Suprapubic skin (tissue), 4 donors: ENCODE measurements around the gene PRPF40B. TPM values are rescaled to one million over a fixed set of nuclear protein-coding genes. Genes with fewer than 3 reads are reported as not detected.

ENCODE experiments used
- DNase-seq, 2 donors: peaks; one replicate each; pipeline ENCODE4 v3.0.0-alpha.2; 2019; ENCODE audit warnings: low spot score in 2 of 2
- H3K27ac ChIP-seq: fragments of 200-600 bp; sonication (generic); one replicate; pipeline ENCODE4 v1.5.1; 2019
- H3K27me3 ChIP-seq: fragments of 200-600 bp; sonication (generic); one replicate; pipeline ENCODE4 v1.5.1; 2019
- H3K36me3 ChIP-seq: fragments of 200-600 bp; sonication (generic); one replicate; pipeline ENCODE4 v1.5.1; 2019
- H3K4me1 ChIP-seq: fragments of 200-600 bp; sonication (generic); one replicate; pipeline ENCODE4 v1.5.1; 2019
- H3K4me3 ChIP-seq: fragments of 200-600 bp; sonication (generic); one replicate; pipeline ENCODE4 v1.5.1; 2019; ENCODE audit warnings: mild to moderate bottlenecking
- H3K9me3 ChIP-seq: fragments of 200-600 bp; sonication (generic); one replicate; pipeline ENCODE4 v1.5.1; 2019
- EP300 ChIP-seq: sonication (generic); formaldehyde crosslinking; IDR thresholded peaks from one replicate; pipeline ENCODE4 v1.6.1; 2017; ENCODE audit warnings: antibody characterized with exemption
- POLR2A ChIP-seq, 2 donors: fragments of 450-650 bp; IDR thresholded peaks; one replicate each; pipeline ENCODE4 v1.6.1; 2017; ENCODE audit warnings: antibody characterized with exemption in 2 of 2, mild to moderate bottlenecking in 2 of 2, moderate library complexity in 2 of 2
- POLR2AphosphoS5 ChIP-seq, 3 donors: sonication (generic); formaldehyde crosslinking; IDR thresholded peaks; one replicate each; pipeline ENCODE4 v1.6.1; 2017; ENCODE audit warnings: antibody characterized with exemption in 3 of 3
- WGBS: methylation state at CpG from one replicate; pipeline ENCODE4 v1.1.5; 2018; 5-methylcytosine and 5-hydroxymethylcytosine counted together
- total RNA-seq, 4 donors: library from RNA; depleted of rRNA; stranded (reverse); fragments of >200 nt; gene quantifications; one replicate each; pipeline ENCODE4 v1.1.0, GENCODE V29; 2016
- TF ChIP-seq, protein P1 (sequence below), 2 donors: fragments of 200-600 bp in 1 of 2; fragments of 450-650 bp in 1 of 2; sonication (generic) in 1 of 2; IDR thresholded peaks; one replicate each; pipeline ENCODE4 v1.5.1; 2016 to 2019; ENCODE audit warnings: antibody characterized with exemption in 2 of 2, mild to moderate bottlenecking in 1 of 2, moderate library complexity in 1 of 2

Gene PRPF40B
- total RNA-seq, 4 donors from 2014 or later: 10.1 to 38.9 (median 15.4) TPM

DNA sequence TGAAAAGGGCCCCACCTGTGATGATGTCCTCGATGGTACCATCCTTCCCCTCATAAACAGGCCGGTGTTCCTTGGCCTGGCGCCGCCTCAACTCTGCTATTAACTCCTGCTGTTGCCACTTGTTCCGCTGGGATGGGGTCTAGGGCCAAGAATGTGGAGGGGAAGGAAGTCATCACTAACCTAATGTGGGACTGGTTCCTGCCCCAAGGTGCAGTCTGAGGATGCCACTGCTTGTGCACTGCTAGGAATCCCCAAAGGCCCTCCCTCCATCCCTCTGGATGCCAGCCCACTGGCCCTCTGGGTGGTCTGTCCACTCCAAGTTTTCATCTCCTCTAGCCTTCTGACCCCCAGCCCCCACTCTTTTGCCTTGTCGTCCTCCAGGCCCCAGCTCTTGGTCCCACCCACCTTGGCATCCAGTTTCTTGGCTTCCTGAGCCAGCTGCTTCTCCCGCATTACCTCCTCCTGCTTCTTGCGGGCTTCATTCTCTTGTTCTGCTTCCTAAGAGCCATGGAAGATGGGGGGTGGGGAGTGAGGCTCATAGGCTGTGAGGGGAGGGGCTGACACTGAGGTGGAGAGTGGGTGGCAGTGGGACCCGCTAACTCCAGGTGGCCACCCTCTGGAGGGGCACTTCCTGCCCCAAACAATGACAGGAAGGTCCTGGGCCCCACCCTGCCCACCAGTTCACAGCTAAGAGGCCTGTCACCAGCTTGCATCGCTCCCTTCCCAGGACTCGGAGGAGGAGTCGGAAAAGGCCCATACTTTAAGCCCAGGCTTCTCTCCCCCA is 23.7 kb downstream of the PRPF40B start:
- TF ChIP-seq, protein P1, sequence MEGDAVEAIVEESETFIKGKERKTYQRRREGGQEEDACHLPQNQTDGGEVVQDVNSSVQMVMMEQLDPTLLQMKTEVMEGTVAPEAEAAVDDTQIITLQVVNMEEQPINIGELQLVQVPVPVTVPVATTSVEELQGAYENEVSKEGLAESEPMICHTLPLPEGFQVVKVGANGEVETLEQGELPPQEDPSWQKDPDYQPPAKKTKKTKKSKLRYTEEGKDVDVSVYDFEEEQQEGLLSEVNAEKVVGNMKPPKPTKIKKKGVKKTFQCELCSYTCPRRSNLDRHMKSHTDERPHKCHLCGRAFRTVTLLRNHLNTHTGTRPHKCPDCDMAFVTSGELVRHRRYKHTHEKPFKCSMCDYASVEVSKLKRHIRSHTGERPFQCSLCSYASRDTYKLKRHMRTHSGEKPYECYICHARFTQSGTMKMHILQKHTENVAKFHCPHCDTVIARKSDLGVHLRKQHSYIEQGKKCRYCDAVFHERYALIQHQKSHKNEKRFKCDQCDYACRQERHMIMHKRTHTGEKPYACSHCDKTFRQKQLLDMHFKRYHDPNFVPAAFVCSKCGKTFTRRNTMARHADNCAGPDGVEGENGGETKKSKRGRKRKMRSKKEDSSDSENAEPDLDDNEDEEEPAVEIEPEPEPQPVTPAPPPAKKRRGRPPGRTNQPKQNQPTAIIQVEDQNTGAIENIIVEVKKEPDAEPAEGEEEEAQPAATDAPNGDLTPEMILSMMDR (IDR thresholded peaks at IDR 0.05): no peak
- no peak for TF ChIP-seq POLR2A (IDR thresholded peaks at IDR 0.05)
- TF ChIP-seq EP300: no peak
- no peak for TF ChIP-seq POLR2AphosphoS5 (IDR thresholded peaks at IDR 0.05)
- Histone ChIP-seq H3K9me3 (no peaks in the 10 kb centered on the region), H3K36me3 (peaks cover 58% of the 10 kb centered on the region), H3K4me3 (no peak overlapping the region), H3K27ac (no peak overlapping the region), H3K4me1 (peaks cover 19% of the 10 kb centered on the region), H3K27me3 (no peaks in the 10 kb centered on the region)
- WGBS: 55% methylated on average over 6 of the region's 12 CpGs
- DNase-seq: no peak

DNA sequence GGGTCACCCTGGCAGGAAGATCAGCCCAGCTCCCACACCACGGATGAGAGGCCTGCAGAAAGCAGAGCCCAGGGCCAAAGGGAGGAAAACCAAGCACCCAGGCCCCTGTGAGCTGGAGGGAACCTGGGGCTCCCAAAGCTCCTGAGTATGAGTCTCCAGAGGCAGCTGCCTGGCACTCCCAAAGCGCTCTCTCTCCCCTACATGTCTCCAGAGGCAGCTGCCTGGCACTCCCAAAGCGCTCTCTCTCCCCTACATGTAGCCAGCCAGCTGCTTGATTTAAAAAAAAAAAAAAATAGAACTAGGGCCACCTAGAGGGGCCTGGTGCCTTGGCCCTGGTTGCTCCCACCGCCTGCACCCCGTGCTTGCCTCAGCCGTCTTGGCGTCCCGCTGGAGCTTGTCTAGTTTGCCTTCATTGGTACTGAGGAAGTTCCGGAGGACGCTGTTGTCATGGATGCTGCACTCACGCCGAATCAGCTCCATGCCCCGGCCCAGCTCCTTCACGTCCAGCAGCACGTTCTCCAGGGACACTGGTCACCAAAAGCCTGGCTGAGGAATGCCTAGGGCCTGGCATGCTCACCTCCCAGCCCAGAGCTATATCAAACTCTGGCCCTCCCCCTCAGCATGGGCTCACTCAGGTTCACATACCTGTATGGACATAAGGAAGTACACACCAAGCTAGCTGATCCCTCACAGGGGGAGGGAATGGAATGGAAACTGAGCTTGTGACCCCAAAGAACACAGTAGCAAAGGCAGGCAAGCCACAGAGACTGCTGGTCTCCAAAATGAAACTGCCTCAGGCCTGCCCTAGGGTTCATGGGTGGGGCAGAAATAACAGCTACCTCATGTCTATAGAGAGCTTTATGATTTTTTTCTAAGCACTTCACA is 24.7 kb downstream of the PRPF40B start:
- Histone ChIP-seq H3K27me3 (no peaks in the 10 kb centered on the region), H3K4me1 (peaks cover 19% of the 10 kb centered on the region), H3K36me3 (peaks cover 51% of the 10 kb centered on the region), H3K4me3 (no peak overlapping the region), H3K27ac (no peak overlapping the region), H3K9me3 (no peaks in the 10 kb centered on the region)
- WGBS: 73% methylated on average over 15 of the region's 15 CpGs
- no peak for DNase-seq
- TF ChIP-seq, protein P1 (IDR thresholded peaks at IDR 0.05): no peak
- TF ChIP-seq POLR2AphosphoS5 (IDR thresholded peaks at IDR 0.05) (no peak), EP300 (no peak), POLR2A (IDR thresholded peaks at IDR 0.05) (no peak)

DNA sequence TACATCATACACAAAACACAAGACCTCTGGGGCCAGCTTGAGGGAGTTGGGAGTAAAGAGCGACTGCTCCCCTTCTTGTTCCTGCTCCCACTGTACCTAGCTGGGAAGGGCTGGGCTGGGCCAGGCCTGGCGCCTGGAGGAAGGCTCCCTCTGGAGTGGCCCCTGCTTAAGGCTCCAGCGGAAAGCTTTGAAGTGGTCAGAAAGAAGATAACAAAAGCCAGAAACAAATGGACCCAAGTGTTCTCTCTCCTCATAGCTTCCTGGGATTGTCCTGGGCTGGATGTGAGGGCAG is 25.3 kb downstream of the PRPF40B start:
- TF ChIP-seq EP300: no peak
- no peak for TF ChIP-seq POLR2A (IDR thresholded peaks at IDR 0.05)
- Histone ChIP-seq H3K4me3 (no peak overlapping the region), H3K36me3 (peaks cover 51% of the 10 kb centered on the region), H3K4me1 (peaks cover 19% of the 10 kb centered on the region), H3K27ac (no peak overlapping the region), H3K27me3 (no peaks in the 10 kb centered on the region), H3K9me3 (no peaks in the 10 kb centered on the region)
- 72% methylated on average over 3 of the region's 3 CpGs for WGBS
- no peak for DNase-seq

DNA sequence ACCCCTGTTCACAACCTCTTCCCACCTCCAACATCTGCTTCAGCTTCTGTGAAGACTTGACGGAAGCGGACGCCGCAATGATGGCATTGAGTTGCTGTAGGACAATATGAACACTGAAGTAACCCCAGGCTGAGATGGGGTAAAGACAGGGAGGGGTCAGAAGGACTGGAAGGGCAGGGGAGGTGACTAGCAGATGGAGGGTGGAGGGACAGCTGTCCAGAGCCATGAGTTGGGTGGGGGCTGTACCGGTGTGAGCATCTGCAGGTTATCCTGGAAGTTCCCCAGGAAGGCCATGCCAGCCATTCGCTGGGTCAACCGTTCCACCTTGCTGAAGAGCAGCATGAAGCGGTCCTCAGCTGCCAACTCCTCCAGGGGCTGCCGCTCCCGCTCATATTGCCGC is 26.1 kb downstream of the PRPF40B start:
- Histone ChIP-seq H3K27me3 (no peaks in the 10 kb centered on the region), H3K4me1 (peaks cover 15% of the 10 kb centered on the region), H3K27ac (no peak overlapping the region), H3K36me3 (peaks cover 48% of the 10 kb centered on the region), H3K4me3 (no peak overlapping the region), H3K9me3 (no peaks in the 10 kb centered on the region)
- TF ChIP-seq POLR2AphosphoS5 (IDR thresholded peaks at IDR 0.05) (no peak), EP300 (no peak), POLR2A (IDR thresholded peaks at IDR 0.05) (no peak)
- TF ChIP-seq, protein P1 (IDR thresholded peaks at IDR 0.05): no peak
- no peak for DNase-seq
- WGBS: 91% methylated on average over 9 of the region's 11 CpGs

DNA sequence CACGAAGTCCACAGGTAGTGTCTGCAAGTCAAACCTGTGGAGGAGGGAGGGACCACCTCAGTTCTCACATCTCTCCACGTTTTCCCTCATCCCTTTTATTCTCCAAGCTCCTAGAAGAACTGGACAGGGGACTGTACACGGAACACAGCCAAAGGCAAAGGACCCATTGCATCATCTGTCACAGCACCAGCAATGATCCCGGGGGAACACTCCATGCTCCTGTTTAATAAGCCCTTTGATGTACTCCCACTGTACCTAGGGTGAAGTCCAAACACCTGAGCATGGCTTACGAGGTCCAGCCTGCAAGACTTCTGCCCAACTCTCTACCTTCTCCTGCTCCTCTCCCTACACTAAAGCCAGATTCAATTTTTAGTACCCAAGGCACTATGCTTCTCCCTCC is 26.5 kb downstream of the PRPF40B start:
- Histone ChIP-seq H3K27ac (no peak overlapping the region), H3K4me1 (peaks cover 11% of the 10 kb centered on the region), H3K36me3 (peaks cover 48% of the 10 kb centered on the region), H3K9me3 (no peaks in the 10 kb centered on the region), H3K27me3 (no peaks in the 10 kb centered on the region), H3K4me3 (no peak overlapping the region)
- TF ChIP-seq POLR2A (IDR thresholded peaks at IDR 0.05): no peak
- WGBS: 71% methylated on average over 5 of the region's 5 CpGs
- DNase-seq: no peak

DNA sequence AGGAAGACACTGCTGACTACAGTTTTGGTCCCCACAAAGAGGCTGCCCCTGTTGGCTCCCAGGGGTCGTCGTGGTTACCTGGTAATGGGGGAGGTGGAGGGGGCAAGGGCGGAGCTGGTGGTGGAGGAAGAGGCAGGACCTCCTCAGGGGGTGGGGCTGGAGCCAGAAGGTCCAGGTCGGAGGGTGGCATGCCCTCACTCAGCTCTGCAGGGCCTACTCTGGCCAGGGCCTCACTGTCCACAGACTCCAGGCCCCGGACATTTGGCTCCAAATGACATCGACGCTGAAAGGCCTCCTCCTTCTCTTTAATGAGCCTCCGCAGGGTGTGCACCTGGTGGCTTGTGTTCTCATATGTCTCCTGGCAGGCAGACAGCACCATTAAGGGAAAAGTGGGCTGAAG is 28.5 kb downstream of the PRPF40B start:
- no peak overlapping the region for H3K4me3 ChIP-seq
- TF ChIP-seq POLR2AphosphoS5 (IDR thresholded peaks at IDR 0.05) (no peak), POLR2A (IDR thresholded peaks at IDR 0.05) (no peak), EP300 (no peak)
- TF ChIP-seq, protein P1 (IDR thresholded peaks at IDR 0.05): no peak
- no peaks in the 10 kb centered on the region for H3K27me3 ChIP-seq
- peaks cover 8% of the 10 kb centered on the region for H3K4me1 ChIP-seq
- DNase-seq: no peak
- 65% methylated on average over 5 of the region's 8 CpGs for WGBS
- H3K27ac ChIP-seq: no peak overlapping the region
- peaks cover 41% of the 10 kb centered on the region for H3K36me3 ChIP-seq
- H3K9me3 ChIP-seq: no peaks in the 10 kb centered on the region
